ENCODE results near the gene HERC4.

HERC4 gene

DNA sequence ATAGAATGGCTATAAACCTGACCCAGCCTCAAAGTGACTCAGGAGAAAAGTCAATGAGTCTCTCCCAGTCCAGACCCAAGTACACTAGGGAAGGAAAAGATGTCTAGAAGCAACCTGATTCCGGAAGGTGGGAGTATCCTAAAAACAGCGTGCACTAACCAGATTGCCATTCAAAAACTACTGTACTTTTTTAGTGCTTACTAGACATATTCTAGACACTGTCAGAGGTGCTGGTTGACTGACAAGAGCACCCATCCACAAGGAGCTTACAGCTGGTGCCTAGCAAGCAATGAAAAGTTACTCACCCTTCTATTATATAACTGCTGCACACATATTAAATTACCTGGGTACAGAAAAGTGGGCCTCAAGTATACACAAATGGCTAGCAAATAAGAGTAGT is 109.6 kb downstream of the HERC4 start:
- no peak for DNase-seq (ENCODE audit: low read depth)
- no peak for TF ChIP-seq CTCF (IDR thresholded peaks at IDR 0.05; ENCODE audit: low read depth, low read length, missing control alignments)
- in situ Hi-C loops (cut with HindIII; ENCODE audit: low sequenced_read_pairs): no loop called here
- no peak overlapping the region for H3K4me3 ChIP-seq (ENCODE audit: low read depth, low read length)

DNA sequence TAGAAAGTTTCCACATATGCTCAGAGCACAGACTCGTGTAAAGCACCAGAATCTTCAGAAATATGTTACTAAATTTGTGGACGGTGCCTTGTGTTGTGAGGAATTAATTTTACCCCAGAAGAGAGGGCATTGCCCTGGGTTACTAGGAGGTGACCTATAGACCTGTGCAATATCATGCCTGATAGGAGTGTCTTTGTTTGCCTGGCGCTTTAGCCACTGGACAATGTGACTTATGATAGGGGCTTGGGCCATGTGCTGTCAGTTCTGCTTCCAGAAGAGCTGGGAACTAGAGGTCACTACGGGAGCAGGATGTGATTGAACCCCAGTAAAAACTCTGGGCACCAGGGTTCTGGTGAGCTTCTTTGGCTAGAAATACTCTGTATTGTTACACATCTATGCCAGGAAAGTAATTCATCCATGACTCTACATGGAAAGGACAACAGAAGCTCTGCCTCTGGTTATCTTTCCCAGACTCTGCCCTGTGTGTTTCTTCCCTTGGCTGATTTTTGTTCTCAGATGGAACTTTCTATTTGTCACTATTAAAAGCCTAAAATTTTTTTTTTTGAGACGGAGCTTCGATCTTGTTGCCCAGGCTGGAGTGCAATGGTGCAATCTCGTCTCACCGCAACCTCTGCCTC is 115.1 kb downstream of the HERC4 start:
- DNase-seq (ENCODE audit: low read depth): no peak
- no peak overlapping the region for H3K4me3 ChIP-seq (ENCODE audit: low read depth, low read length)
- in situ Hi-C loops (cut with HindIII; ENCODE audit: low sequenced_read_pairs): loop anchor here (5.0 kb wide), 2 partner anchors 52 to 92 kb away; no protein-coding TSS in a partner anchor
- TF ChIP-seq CTCF (IDR thresholded peaks at IDR 0.05; ENCODE audit: low read depth, low read length, missing control alignments): no peak

DNA sequence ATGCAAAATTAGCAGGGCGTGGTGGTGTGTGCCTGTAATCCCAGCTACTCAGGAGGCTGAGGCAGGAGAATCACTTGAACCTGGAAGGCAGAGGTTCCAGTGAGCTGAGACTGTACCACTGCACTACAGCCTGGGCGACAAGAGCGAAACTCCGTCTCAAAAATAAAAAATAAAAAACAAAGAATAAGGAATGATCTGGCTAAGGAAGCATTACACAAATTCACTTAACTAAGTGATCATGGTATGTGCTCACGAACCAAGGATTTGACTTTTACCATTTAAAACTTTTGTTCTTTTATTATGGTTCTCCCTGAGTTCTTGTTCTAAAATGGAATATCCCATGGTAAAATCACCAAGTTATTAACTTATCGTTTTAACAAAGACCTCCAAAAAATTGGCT is 119.5 kb downstream of the HERC4 start:
- no peak for TF ChIP-seq CTCF (IDR thresholded peaks at IDR 0.05; ENCODE audit: low read depth, low read length, missing control alignments)
- DNase-seq (ENCODE audit: low read depth): no peak
- no peak overlapping the region for H3K4me3 ChIP-seq (ENCODE audit: low read depth, low read length)
- in situ Hi-C loops (cut with HindIII; ENCODE audit: low sequenced_read_pairs): loop anchor here (5.0 kb wide), 2 partner anchors 57 to 97 kb away; no protein-coding TSS in a partner anchor

GRCh38 chr10:67943917-67944316 is 131.2 kb downstream of the HERC4 start:
- TF ChIP-seq CTCF (IDR thresholded peaks at IDR 0.05; ENCODE audit: low read depth, low read length, missing control alignments): no peak
- in situ Hi-C loops (cut with HindIII; ENCODE audit: low sequenced_read_pairs): no loop called here
- no peak overlapping the region for H3K4me3 ChIP-seq (ENCODE audit: low read depth, low read length)
- DNase-seq (ENCODE audit: low read depth): no peak

DNA sequence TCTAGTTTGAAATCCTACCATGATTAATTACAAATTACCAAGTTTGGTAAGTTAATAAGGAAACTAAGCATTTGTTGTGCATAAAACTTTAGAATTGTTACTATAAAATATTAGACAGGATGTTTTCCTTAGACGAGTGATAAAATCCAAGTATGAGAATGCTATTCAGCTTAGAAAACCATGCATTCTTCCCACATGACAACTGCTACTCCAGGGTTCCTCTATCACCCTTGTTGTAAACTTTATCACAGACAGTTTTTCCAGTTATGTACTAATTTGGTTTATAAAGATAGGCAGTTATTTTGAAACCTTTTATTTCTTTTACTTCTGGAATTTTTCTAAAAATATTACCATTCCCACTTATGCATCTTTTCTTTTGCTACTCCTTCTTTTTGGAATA is 138.7 kb downstream of the HERC4 start:
- no peak for DNase-seq (ENCODE audit: low read depth)
- in situ Hi-C loops (cut with HindIII; ENCODE audit: low sequenced_read_pairs): no loop called here
- TF ChIP-seq CTCF (IDR thresholded peaks at IDR 0.05; ENCODE audit: low read depth, low read length, missing control alignments): no peak
- no peak overlapping the region for H3K4me3 ChIP-seq (ENCODE audit: low read depth, low read length)

GRCh38 chr10:67935223-67935622 is 139.9 kb downstream of the HERC4 start:
- H3K4me3 ChIP-seq (ENCODE audit: low read depth, low read length): no peak overlapping the region
- DNase-seq (ENCODE audit: low read depth): no peak
- in situ Hi-C loops (cut with HindIII; ENCODE audit: low sequenced_read_pairs): no loop called here
- no peak for TF ChIP-seq CTCF (IDR thresholded peaks at IDR 0.05; ENCODE audit: low read depth, low read length, missing control alignments)

All from astrocyte of the cerebellum (primary cell).